GM12873 (cell line): ENCODE measurements around the gene NECTIN1.

Experiments
- TF ChIP-seq, protein P1 (sequence below): IDR thresholded peaks from 2 replicates; pipeline ENCODE4 v1.5.1; 2012; ENCODE audit warnings: low read depth, mild to moderate bottlenecking, moderate library complexity, low read length, control low read depth; ENCODE audit not compliant: insufficient read depth; ENCODE audit errors: missing control alignments

NECTIN1 gene

DNA sequence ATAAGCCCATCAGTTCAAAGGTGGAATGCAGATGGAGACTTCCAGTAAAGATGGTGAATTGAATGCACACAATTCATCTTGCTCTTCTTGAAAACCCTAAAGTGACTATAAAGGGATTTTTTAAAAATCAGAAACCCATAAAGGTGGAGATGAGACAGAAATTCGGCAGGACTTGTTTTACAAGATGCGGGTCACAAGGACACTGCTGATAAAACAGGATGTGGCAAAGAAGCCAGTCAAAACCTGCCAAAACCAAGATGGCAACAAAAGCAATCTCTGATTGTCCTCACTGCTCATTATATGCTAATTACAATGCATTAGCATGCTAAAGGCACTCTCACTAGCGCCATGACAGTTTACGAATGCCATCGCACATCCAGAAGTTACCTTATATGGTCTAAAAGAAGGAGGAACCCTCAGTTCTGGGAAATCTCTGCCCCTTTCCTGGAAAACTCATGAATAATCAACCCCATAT, 137.1 kb downstream of the NECTIN1 start:
- TF ChIP-seq, protein P1, sequence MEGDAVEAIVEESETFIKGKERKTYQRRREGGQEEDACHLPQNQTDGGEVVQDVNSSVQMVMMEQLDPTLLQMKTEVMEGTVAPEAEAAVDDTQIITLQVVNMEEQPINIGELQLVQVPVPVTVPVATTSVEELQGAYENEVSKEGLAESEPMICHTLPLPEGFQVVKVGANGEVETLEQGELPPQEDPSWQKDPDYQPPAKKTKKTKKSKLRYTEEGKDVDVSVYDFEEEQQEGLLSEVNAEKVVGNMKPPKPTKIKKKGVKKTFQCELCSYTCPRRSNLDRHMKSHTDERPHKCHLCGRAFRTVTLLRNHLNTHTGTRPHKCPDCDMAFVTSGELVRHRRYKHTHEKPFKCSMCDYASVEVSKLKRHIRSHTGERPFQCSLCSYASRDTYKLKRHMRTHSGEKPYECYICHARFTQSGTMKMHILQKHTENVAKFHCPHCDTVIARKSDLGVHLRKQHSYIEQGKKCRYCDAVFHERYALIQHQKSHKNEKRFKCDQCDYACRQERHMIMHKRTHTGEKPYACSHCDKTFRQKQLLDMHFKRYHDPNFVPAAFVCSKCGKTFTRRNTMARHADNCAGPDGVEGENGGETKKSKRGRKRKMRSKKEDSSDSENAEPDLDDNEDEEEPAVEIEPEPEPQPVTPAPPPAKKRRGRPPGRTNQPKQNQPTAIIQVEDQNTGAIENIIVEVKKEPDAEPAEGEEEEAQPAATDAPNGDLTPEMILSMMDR, result no peak

DNA sequence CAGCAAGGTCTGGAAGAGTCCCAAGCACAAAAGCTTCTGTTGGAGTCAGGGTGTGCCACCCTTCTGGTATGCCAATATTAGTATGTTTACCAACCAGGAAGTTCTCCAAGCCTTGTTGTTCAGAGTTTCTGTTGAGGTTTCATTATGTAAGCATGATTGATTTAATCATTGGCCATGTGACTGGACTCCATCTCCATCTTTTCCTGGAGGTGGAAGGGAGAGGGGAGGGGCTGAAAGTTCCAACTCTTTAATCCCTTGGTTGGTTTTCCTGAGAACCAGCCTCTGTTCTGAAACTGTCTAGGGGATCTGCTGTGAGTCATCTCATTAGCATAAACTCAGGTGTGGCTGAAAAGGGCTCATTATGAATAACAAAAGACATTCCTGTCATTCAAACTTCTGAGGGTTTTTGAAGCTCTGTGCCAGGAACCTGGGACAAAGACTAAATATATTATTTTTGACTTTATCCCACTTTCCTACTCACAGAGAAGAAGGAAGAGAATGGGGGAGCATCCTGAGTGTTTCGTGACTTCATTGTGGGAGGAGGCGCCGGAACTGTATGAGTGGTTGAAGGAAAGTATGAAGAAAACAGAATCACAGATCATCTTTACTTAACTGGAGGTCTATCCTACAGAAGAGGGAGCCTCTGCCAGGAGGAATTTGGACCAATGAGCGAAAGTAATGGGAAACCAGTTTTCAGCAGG, 138.2 kb downstream of the NECTIN1 start:
- TF ChIP-seq, protein P1, result no peak

DNA sequence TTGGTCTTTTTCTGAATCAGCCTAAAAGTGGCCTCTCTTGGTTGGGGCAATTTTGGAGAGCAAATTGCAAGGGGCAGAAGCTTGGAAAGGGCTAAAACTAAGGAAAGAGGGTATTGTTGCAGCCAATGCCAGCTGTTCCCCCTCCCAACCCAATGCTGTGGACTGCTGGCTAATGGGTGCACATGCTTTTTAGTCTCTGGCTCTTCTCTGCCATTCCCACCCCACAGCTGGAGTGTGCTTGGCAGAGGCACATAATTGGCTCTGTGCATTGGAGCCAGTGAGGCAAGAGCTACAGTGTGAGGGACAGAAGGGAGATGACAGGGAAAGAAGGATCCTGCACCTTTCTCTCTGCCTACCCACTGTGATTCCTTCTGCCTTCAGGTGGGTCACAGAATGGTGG, 140.0 kb downstream of the NECTIN1 start:
- TF ChIP-seq, protein P1, result no peak
